Liver (tissue), 3 donors: Measurements from ENCODE around the gene ANO10.

Experiments used
- ATF3 ChIP-seq: IDR thresholded peaks from 2 replicates; pipeline ENCODE4 v1.6.1; 2016; ENCODE audit warnings: antibody characterized with exemption
- CTCF ChIP-seq: fragments of 150-350 bp; IDR thresholded peaks from 2 replicates; pipeline ENCODE4 v1.5.1; 2017; ENCODE audit warnings: improper control_type of control experiment, low read depth, low read length; ENCODE audit not compliant: missing input control
- EGR1 ChIP-seq, 2 donors: IDR thresholded peaks; 2 replicates each; pipeline ENCODE4 v1.6.1; 2016 to 2018; ENCODE audit warnings: antibody characterized with exemption in 2 of 2, low read depth in 2 of 2
- GABPA ChIP-seq, 2 donors: IDR thresholded peaks in 1 of 2; conservative IDR thresholded peaks in 1 of 2; 2 replicates each; pipeline ENCODE4 v1.6.1; 2016; ENCODE audit warnings: antibody characterized with exemption in 2 of 2, mild to moderate bottlenecking in 1 of 2, moderate library complexity in 1 of 2
- HNF4G ChIP-seq: IDR thresholded peaks from 2 replicates; pipeline ENCODE4 v1.6.1; 2016; ENCODE audit warnings: antibody characterized with exemption
- JUND ChIP-seq, 2 donors: IDR thresholded peaks; 2 replicates each; pipeline ENCODE4 v1.6.1; 2016; ENCODE audit warnings: antibody characterized with exemption in 2 of 2
- MAX ChIP-seq: IDR thresholded peaks from 2 replicates; pipeline ENCODE4 v1.6.1; 2016; ENCODE audit warnings: antibody characterized with exemption
- RAD21 ChIP-seq, 2 donors: IDR thresholded peaks; 2 replicates each; pipeline ENCODE4 v1.6.1; 2016; ENCODE audit warnings: antibody characterized with exemption in 2 of 2, mild to moderate bottlenecking in 2 of 2
- REST ChIP-seq: IDR thresholded peaks from 2 replicates; pipeline ENCODE4 v1.6.1; 2016; ENCODE audit warnings: antibody characterized with exemption, mild to moderate bottlenecking
- RXRA ChIP-seq, 2 donors: IDR thresholded peaks; 2 replicates each; pipeline ENCODE4 v1.6.1; 2017 to 2018; ENCODE audit warnings: antibody characterized with exemption in 2 of 2, mild to moderate bottlenecking in 1 of 2
- SP1 ChIP-seq: IDR thresholded peaks from 2 replicates; pipeline ENCODE4 v1.6.1; 2018; ENCODE audit warnings: antibody characterized with exemption, mild to moderate bottlenecking
- TAF1 ChIP-seq: conservative IDR thresholded peaks from 2 replicates; pipeline ENCODE4 v1.6.1; 2016; ENCODE audit warnings: antibody characterized with exemption, mild to moderate bottlenecking
- YY1 ChIP-seq: IDR thresholded peaks from 2 replicates; pipeline ENCODE4 v1.6.1; 2016; ENCODE audit warnings: antibody characterized with exemption, mild to moderate bottlenecking
- ZBTB33 ChIP-seq: IDR thresholded peaks from 2 replicates; pipeline ENCODE4 v1.6.1; 2016; ENCODE audit warnings: antibody characterized with exemption
- donor health status: healthy.
- donor health status: healthy.

- TF ChIP-seq ATF3 (no peak), HNF4G (no peak), YY1 (no peak), TAF1 (no peak), CTCF (no peak), RAD21 (IDR thresholded peaks at IDR 0.05) (no peak), SP1 (no peak), GABPA (IDR thresholded peaks at IDR 0.05 in 1 of 2, conservative IDR thresholded peaks at IDR 0.05 in 1 of 2) (no peak), REST (no peak), ZBTB33 (no peak), JUND (IDR thresholded peaks at IDR 0.05) (no peak), MAX (no peak), EGR1 (IDR thresholded peaks at IDR 0.05; ENCODE audit: low read depth in 2 of 2) (no peak), RXRA (IDR thresholded peaks at IDR 0.05) (no peak)
Observed at GRCh38 chr3:43388175-43388574, 233.6 kb downstream of the ANO10 start.
